T-helper 2 cell (primary cell): Measurements from ENCODE around the gene RUBCNL.
"Not testable (repeated sequence)": the region's sequence is repeated elsewhere in the genome, so short reads cannot be mapped to it uniquely, and the experiment has no call there.

Experiments used
- DNase-seq, 5 experiments: peaks; one replicate each; pipeline versions ENCODE4 v3.0.0 to v3.0.0-alpha.2; 2012 to 2022

The RUBCNL gene

GRCh38 chr13:46374710-46375109 lies 12.3 kb downstream of the RUBCNL start:
- DNase-seq, result no peak

- no peak for DNase-seq
These were observed 13.4 kb downstream of the RUBCNL start for GRCh38 chr13:46373623-46374022.

DNA sequence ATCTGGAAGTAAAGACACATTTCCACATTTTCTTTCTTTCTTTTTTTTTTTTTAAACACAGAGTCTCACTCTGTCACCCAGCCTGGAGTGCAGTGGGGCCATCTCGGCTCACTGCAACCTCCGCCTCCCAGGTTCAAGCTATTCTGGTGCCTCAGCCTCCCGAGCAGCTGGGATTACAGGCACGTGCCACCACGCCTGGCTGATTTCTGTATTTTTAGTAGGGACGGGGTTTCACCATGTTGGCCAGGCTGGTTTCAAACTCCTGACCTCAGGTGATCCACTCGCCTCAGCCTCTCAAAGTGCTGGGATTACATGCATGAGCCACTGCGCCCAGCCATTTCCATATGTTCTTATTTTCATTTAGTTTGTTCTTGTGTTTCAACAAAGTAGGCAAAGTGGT lies 14.1 kb downstream of the RUBCNL start:
- DNase-seq, result not testable (repeated sequence)

DNA sequence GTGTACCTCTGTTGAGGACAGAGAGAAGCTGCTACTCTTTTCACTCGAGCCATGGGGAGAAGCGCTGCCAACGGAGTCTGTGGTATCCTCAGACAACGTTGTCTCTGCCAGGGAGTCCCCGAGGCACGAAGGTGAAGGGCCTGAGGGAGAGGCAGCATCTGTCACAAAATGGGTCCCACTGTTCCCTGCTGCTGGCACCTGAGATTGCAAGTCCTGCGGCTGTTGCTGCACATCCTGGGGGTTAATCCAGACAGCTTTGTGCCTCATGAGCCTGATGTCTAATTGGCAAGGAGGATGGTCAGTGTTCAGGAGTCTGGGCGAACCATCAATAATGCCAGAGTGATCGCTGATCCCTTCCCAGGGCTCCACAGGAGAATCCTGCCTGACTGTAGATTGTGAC lies 15.0 kb downstream of the RUBCNL start:
- DNase-seq, result no peak

DNA sequence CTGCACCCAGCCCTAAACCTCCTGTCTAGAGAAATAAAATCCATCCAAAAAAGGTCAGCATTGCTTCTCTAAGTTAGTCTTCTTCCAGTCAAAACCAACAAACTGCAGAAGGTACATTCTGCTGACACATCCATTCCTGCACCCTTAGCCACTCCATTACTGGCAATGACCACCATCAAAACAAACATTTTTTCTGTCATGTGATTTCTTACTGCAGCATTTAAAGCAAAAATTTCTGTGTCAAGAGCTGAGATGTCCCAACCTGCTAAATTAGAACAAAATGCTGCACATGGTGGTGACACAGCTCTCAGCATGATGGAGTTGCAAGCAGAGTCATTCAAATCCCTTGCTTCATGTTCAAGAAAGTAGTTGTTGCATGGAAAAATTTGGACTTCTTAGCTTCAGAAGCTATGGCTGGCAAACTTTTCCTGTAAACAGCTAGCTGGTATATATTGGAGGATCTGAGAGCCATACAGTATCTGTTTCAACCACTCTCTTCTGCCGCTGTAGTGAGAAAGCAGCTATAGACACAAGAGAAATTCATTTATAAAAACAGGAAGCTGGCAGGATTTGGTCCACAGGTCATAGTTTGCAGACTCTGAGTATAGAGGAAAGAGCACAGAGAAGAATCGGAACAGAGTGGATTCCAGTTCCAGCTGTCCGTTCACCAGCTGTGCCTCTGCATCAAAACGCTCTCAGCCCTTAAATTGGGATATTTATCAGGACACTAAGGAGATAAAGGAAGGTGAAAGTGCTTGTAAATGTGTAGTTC lies 17.4 kb downstream of the RUBCNL start:
- no peak for DNase-seq

DNA sequence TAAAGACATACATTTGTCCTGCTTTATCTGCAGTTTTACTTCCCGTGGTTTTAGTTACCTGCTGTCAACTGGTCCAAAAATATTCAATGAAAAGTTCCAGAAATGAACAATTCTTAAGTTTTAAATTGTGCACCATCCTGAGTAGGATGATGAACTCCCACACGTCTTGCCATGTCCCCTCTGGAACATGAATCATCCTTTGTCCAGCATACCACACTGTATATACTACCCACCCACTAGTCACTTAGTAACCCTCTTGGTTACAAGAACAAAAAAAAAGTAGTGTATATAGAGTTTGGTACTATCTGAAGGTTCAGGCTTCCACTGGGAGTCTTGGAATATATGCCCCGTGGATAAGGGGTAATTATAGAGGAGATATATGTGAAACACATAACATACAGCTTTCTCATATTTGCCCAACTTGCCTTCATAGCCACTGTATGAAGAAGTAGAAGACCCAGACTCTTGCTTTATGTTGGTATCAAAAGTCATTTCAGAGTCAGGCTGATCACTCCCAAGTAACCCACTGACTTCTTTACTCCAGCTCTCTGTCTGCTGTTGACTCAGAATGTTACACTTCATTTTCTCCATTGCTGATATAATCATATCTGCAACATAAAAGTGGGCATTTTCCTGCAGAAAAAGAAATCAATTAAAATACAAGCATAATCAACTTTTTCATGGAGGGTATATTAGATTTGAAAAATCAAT lies 19.3 kb downstream of the RUBCNL start:
- no peak for DNase-seq

DNA sequence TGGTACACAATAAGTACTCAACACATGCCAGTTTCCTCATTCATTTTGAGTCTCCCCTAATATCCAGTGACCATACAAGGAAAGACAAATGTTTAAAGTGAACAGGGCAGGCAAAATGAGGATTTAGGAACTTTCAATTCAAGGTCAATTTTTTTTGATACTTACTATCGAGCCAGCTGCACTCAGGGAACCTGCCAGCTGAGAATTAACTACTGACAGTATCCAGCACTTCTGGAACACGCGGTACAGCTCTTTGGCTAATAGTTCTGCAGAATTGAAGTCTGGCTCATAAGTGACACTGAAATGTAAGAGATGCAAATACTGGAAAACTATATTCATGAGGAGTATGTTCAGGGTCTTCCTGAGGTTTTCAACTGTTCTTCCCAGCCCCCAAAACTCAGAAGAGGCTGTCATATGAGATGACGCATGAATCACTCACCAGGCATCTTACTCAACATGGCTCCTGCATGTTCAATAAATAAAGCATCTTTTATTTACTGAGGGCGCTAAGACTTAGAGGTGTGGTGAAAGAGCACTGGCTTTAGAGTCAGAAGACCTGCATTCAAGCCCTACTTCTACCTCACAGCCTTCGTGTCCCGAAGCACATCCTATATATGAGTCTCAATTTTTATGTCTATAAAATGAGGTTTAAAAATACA lies 25.6 kb downstream of the RUBCNL start:
- DNase-seq, result no peak

- no peak for DNase-seq
These were observed 26.4 kb downstream of the RUBCNL start for GRCh38 chr13:46360604-46361003.

DNA sequence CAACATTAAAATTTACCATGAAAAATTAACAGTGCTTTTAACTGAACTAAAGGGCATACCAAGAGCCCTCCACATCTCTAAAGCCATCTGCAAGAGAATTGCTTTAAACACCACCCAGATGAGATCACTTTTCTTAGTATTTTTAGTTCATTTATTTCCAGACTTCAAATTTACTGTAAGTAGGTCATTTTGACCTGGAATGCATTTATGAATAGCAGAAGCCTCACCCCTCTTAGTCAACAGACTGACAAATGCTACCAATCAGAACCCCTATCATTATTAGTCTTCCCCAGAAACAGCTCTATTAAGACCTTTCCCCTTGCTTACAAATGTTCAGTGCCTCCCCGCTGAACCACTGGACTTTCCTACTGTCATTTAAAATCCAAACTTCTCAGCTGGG lies 27.3 kb downstream of the RUBCNL start:
- no peak for DNase-seq

DNA sequence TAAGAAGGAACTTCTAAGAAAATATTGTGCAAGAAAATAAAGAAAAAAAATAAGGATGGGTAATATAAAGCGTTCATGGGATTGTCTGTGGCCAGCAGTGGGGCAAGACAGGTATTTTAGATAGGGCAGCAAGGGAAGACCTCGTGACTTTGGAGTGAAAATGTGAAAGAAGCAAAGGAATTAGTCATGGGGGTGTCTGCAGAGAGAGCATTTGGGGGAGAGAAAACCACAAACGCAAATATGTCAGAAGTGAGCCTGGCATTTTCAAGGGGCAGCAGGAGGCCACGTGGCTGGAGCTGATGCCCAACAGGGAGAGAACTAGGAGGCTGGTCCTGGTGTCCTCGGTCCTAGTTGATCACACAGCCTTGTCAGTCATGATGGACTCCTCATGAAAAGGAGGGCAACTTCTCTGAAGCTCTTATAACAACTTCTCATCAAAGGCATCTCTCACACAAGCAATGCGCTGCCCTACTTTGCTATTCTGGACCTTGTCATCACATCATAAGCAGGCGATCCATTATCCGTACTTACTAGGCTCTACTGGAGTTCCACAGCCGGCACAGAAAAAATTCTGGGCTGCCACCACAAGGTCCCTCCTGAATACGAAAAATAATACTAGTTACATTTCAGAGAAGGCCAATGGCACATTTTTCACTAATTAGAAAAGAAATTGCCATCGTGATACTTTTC lies 31.0 kb downstream of the RUBCNL start:
- no peak for DNase-seq

DNA sequence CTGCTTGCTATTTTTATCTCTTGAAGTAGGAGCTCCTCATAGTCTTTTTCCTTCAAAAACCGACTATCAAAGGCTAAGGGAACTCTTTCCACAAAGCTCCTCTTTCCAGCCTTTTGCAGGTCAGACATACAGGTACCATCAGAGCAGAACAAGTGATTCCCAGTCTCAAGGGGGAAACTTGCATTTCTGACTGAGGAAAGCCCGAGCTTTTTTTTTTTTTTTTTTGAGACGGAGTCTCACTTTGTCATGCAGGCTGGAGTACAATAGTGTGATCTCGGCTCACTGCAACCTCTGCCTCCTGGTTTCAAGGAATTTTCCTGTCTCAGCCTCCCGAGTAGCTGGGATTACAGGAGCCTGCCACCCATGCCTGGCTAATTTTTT lies 32.0 kb downstream of the RUBCNL start:
- DNase-seq, result no peak

DNA sequence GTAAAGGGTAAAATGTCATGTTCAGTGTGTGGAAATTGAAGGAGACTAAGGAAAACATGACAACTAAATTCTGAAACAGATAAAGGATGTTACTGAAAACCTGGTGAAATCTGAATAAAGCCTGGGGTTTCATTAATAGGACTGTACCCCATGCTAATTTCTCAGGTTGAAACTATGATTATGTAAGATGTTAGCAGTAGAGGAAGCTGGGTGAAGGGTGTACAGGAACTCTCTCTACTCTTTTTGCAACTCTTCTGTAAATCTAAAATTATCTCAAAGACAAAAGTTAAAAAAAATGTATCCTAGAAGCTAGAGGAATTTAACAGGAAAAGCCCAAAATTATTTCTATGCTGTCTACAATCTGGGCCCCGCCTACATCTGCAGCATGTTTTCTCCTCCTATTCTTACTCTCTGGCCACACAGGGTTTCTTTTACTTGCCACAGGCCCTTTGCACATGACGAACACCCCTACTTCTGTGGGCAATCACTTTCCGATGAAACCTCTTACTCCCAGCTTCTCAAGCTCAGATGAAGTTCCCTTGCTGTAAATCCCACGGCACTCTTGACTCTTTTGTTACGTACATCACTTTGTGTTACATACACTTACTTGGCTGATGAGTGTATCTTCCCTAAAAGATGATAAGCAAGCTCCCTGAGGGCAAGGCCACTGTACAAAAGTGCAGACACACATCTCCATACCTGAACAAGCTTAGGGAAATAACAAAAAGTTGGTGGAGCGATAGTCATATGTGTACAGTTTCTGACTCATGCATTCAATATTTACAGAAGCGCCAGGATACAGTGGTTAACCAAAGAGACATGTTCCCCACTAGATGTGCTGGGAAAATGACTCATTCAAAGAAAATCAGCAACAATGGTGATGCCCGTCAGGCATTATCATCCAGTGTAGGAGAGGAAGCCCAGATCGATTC lies 32.6 kb downstream of the RUBCNL start:
- DNase-seq, result peak in 1 of 5 experiments; percentile 87

DNA sequence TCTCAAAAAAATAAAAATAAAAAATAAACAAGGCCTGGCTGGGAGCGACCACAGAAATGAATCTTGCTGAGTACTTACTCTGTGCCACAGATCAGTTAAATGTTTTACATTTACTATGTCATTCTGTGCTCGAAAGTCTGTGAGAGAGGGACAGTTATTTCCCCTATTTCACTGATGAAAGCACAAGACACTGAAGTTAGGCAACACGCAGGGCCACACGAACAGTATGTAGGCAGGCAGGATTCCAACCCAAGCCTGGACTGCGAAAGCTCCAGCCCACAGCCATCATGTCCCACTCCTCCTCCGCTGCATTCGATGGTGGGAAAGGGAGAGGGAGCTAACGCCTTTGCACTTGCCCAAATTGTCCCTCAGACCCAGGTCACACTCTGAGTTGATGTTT lies 34.2 kb downstream of the RUBCNL start:
- no peak for DNase-seq

- no peak for DNase-seq
These were observed 37.0 kb downstream of the RUBCNL start for GRCh38 chr13:46350003-46350402.

DNA sequence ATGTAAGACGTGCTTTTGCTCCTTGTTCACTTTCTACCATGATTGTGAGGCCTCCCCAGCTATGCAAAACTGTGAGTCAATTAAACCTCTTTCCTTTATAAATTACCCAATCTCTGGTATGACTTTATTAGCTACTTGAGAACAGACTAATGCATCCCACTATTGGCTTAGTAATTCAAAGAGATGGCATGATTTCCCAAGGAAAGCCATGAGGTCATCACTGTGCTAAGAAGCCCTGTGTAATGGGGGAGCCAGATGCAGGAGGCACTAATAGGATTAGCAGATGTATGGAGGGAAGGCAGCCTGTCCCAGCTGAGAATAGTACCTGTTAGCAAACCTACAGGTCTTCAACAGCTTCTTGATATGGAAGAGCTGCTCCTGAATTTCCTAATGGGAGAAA lies 38.1 kb downstream of the RUBCNL start:
- DNase-seq, result no peak

GRCh38 chr13:46347277-46347676 lies 39.8 kb downstream of the RUBCNL start:
- DNase-seq, result no peak

GRCh38 chr13:46345866-46346265 lies 41.2 kb downstream of the RUBCNL start:
- DNase-seq, result no peak

GRCh38 chr13:46345398-46345797 lies 41.7 kb downstream of the RUBCNL start:
- no peak for DNase-seq

DNA sequence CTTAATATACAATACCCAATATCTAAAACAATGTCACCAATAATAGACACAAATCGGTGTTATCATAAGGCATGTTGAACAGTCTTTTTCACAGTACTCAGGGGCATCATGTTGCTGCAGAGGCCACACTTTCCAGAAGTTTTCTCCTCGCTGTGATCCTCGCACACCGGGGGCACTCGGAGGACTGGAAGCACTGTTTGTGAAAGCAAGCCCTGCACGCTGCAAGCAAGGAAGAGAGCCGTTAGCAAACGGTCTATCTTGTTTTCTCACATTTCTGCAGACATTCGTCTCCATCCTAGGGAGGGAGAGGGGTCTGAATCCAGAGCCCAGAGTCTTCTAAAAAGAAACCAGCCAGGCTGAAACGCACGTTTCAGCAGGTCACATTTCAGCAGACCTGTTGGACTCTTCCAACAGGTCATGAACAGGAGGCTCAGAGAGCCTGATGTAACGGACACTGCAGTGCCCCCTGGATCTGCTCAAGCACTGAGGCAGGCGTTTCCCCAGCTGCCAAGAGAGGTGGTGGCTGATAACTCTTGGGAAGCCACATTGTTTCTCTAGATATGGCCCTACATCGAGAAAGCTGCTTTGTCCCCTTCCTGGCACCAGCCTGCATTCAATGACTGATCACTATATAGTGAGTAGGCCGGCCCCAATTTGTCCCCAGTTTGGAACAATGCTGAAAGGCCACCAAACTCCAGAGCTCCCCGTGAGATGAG lies 43.6 kb downstream of the RUBCNL start:
- DNase-seq, result no peak

GRCh38 chr13:46342538-46342937 lies 44.5 kb downstream of the RUBCNL start:
- no peak for DNase-seq

DNA sequence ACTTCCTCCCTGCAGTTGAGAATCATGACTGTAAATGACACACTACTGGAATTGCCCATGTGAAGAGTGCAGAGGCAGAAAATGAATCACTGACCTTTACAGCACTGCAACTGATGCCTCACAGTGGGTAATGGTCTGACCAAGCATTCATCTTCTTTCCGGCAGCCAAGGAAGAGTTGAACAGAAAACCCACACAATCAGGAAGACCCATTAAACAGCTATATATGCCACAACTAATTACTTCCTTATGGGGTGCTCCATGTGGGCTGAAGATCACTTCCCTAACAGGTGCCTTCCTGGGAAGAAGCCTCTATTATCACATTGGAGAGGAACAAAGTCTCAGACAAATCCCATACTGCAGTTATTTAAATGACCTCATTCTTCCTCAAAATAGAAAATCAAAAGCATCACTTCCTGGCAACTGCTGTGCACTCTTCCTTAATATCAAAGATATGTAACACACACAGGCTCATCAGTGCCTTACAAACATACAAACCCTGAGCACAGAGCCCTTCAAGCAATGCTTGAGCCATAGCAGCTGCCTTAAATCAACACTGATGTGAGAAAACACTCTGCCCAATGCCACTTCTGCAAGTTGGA lies 45.8 kb downstream of the RUBCNL start:
- peak in 1 of 5 experiments; percentile 19 for DNase-seq
